ENCODE measurements around the gene HPF1.

The HPF1 gene

GRCh38 chr4:169761846-169762245 is 4.1 kb upstream of the HPF1 start:
- WGBS: no CpG with 5 or more reads among the region's 4 CpGs
- Histone ChIP-seq H3K9me3 (ENCODE audit: control insufficient read depth, low read length) (no peaks in the 10 kb centered on the region), H3K27me3 (ENCODE audit: control insufficient read depth in 1 of 2, insufficient read depth in 1 of 2, low read length in 2 of 2) (no peaks in the 10 kb centered on the region), H2BK15ac (ENCODE audit: low read depth, poor library complexity, severe bottlenecking) (no peak overlapping the region), H3K18ac (ENCODE audit: low read depth in 1 of 2, low read length in 2 of 2) (no peak overlapping the region), H2BK5ac (ENCODE audit: low read depth, low read length, poor library complexity, severe bottlenecking) (no peak overlapping the region), H3K4ac (ENCODE audit: low read depth in 1 of 2, low read length in 2 of 2) (no peak overlapping the region), H3K4me1 (ENCODE audit: control insufficient read depth, insufficient read depth, low read depth, low read length) (no peaks in the 10 kb centered on the region), H3K79me1 (replicated peaks; ENCODE audit: low read length, poor library complexity, severe bottlenecking) (no peaks in the 10 kb centered on the region), H3K4me3 (ENCODE audit: insufficient read depth in 1 of 2, low read depth in 1 of 2, low read length in 2 of 2) (no peak overlapping the region), H3K4me2 (ENCODE audit: low read length, poor library complexity, severe bottlenecking) (no peak overlapping the region), H3K9ac (ENCODE audit: low read length) (no peak overlapping the region), H3K14ac (ENCODE audit: low read length in 2 of 2) (no peak overlapping the region), H3K36me3 (ENCODE audit: control insufficient read depth in 1 of 2, insufficient read depth in 2 of 2, low read depth in 1 of 2, low read length in 2 of 2) (no peaks in the 10 kb centered on the region), H4K91ac (ENCODE audit: low read length) (no peak overlapping the region), H3K27ac (ENCODE audit: low read length, poor library complexity, severe bottlenecking) (no peak overlapping the region), H2AK5ac (ENCODE audit: low read length, severe bottlenecking) (no peak overlapping the region), H2BK120ac (ENCODE audit: low read depth, low read length) (no peak overlapping the region), H2AFZ (ENCODE audit: low read depth, low read length) (no peak overlapping the region), H4K8ac (ENCODE audit: low read length) (no peak overlapping the region), H2BK12ac (ENCODE audit: low read length in 2 of 2) (no peak overlapping the region), H3K23ac (ENCODE audit: low read length in 2 of 2) (no peak overlapping the region)
- DNase-seq: no peak

DNA sequence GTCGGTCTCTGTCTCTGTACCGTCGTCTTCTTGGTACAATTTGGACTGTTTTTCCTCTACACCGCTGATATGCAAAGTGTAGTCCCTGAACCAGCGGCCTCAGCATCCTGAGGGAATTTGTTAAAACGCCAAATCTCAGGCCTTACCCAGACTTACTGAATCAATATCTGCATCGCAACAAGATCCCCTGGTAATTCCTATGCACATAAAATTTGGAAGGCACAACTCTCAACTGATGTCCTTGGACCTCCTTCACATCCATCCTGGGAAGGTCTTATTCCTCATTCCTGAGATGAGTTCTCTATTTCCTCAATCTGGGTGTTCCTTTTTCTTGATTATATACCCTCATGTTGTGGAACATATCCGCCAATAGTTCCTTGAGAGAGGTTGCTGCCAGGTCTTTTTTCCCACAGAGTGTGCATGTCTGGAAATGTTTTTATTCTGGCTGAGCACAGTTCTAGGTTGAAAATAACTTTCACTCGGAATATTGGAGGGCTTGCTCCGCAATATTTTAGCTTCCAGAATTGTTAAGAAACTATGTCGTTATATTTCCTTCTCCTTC is 738 bp upstream of the HPF1 start:
- Histone ChIP-seq H3K4me2 (ENCODE audit: low read length, poor library complexity, severe bottlenecking) (no peak overlapping the region), H3K23ac (ENCODE audit: low read length in 2 of 2) (no peak overlapping the region), H3K79me1 (replicated peaks; ENCODE audit: low read length, poor library complexity, severe bottlenecking) (peaks cover 6% of the 10 kb centered on the region), H2BK5ac (ENCODE audit: low read depth, low read length, poor library complexity, severe bottlenecking) (no peak overlapping the region), H3K9me3 (ENCODE audit: control insufficient read depth, low read length) (no peaks in the 10 kb centered on the region), H2BK12ac (ENCODE audit: low read length in 2 of 2) (no peak overlapping the region), H3K4ac (ENCODE audit: low read depth in 1 of 2, low read length in 2 of 2) (no peak overlapping the region), H2AK5ac (ENCODE audit: low read length, severe bottlenecking) (no peak overlapping the region), H3K4me1 (ENCODE audit: control insufficient read depth, insufficient read depth, low read depth, low read length) (no peaks in the 10 kb centered on the region), H3K9ac (ENCODE audit: low read length) (peak overlapping the region; percentile 91), H2BK15ac (ENCODE audit: low read depth, poor library complexity, severe bottlenecking) (no peak overlapping the region), H3K14ac (ENCODE audit: low read length in 2 of 2) (no peak overlapping the region), H4K8ac (ENCODE audit: low read length) (no peak overlapping the region), H2AFZ (ENCODE audit: low read depth, low read length) (no peak overlapping the region), H3K18ac (ENCODE audit: low read depth in 1 of 2, low read length in 2 of 2) (no peak overlapping the region), H4K91ac (ENCODE audit: low read length) (no peak overlapping the region), H3K36me3 (ENCODE audit: control insufficient read depth in 1 of 2, insufficient read depth in 2 of 2, low read depth in 1 of 2, low read length in 2 of 2) (peaks cover 0 to 2% of the 10 kb centered on the region in 2 experiments), H3K27me3 (ENCODE audit: control insufficient read depth in 1 of 2, insufficient read depth in 1 of 2, low read length in 2 of 2) (no peaks in the 10 kb centered on the region), H3K4me3 (ENCODE audit: insufficient read depth in 1 of 2, low read depth in 1 of 2, low read length in 2 of 2) (peak overlapping the region in 1 of 2 experiments; percentile 96), H3K27ac (ENCODE audit: low read length, poor library complexity, severe bottlenecking) (no peak overlapping the region), H2BK120ac (ENCODE audit: low read depth, low read length) (no peak overlapping the region)
- WGBS: 91% methylated on average over 11 of the region's 11 CpGs
- DNase-seq: no peak

GRCh38 chr4:169756971-169757574 is 671 bp downstream of the HPF1 start:
- Histone ChIP-seq H4K91ac (ENCODE audit: low read length) (no peak overlapping the region), H4K8ac (ENCODE audit: low read length) (peak overlapping the region; percentile 74), H2BK12ac (ENCODE audit: low read length in 2 of 2) (no peak overlapping the region), H3K27ac (ENCODE audit: low read length, poor library complexity, severe bottlenecking) (peak overlapping the region; percentile 16), H3K18ac (ENCODE audit: low read depth in 1 of 2, low read length in 2 of 2) (peak overlapping the region; percentile 16 to 88), H2BK5ac (ENCODE audit: low read depth, low read length, poor library complexity, severe bottlenecking) (no peak overlapping the region), H3K9me3 (ENCODE audit: control insufficient read depth, low read length) (no peaks in the 10 kb centered on the region), H3K9ac (ENCODE audit: low read length) (peak overlapping the region; percentile 91), H2AFZ (ENCODE audit: low read depth, low read length) (no peak overlapping the region), H3K4me2 (ENCODE audit: low read length, poor library complexity, severe bottlenecking) (peak overlapping the region; percentile 70), H3K79me1 (replicated peaks; ENCODE audit: low read length, poor library complexity, severe bottlenecking) (peaks cover 10% of the 10 kb centered on the region), H3K23ac (ENCODE audit: low read length in 2 of 2) (no peak overlapping the region), H2AK5ac (ENCODE audit: low read length, severe bottlenecking) (no peak overlapping the region), H3K4me3 (ENCODE audit: insufficient read depth in 1 of 2, low read depth in 1 of 2, low read length in 2 of 2) (peak overlapping the region; percentile 77 to 96), H2BK15ac (ENCODE audit: low read depth, poor library complexity, severe bottlenecking) (no peak overlapping the region), H2BK120ac (ENCODE audit: low read depth, low read length) (no peak overlapping the region), H3K4ac (ENCODE audit: low read depth in 1 of 2, low read length in 2 of 2) (peak overlapping the region in 1 of 2 experiments; percentile 93), H3K4me1 (ENCODE audit: control insufficient read depth, insufficient read depth, low read depth, low read length) (no peaks in the 10 kb centered on the region), H3K36me3 (ENCODE audit: control insufficient read depth in 1 of 2, insufficient read depth in 2 of 2, low read depth in 1 of 2, low read length in 2 of 2) (peaks cover 3 to 13% of the 10 kb centered on the region in 2 experiments), H3K14ac (ENCODE audit: low read length in 2 of 2) (no peak overlapping the region), H3K27me3 (ENCODE audit: control insufficient read depth in 1 of 2, insufficient read depth in 1 of 2, low read length in 2 of 2) (no peaks in the 10 kb centered on the region)
- DNase-seq: peak; percentile 16
- WGBS: 8% methylated on average over 13 of the region's 13 CpGs

- Histone ChIP-seq H2BK5ac (ENCODE audit: low read depth, low read length, poor library complexity, severe bottlenecking) (no peak overlapping the region), H3K4me1 (ENCODE audit: control insufficient read depth, insufficient read depth, low read depth, low read length) (peaks cover 6% of the 10 kb centered on the region), H2AFZ (ENCODE audit: low read depth, low read length) (no peak overlapping the region), H2AK5ac (ENCODE audit: low read length, severe bottlenecking) (no peak overlapping the region), H3K27ac (ENCODE audit: low read length, poor library complexity, severe bottlenecking) (no peak overlapping the region), H3K18ac (ENCODE audit: low read depth in 1 of 2, low read length in 2 of 2) (no peak overlapping the region), H4K8ac (ENCODE audit: low read length) (no peak overlapping the region), H3K9me3 (ENCODE audit: control insufficient read depth, low read length) (no peaks in the 10 kb centered on the region), H2BK120ac (ENCODE audit: low read depth, low read length) (no peak overlapping the region), H4K91ac (ENCODE audit: low read length) (no peak overlapping the region), H2BK12ac (ENCODE audit: low read length in 2 of 2) (peak overlapping the region in 1 of 2 experiments; percentile 25), H3K9ac (ENCODE audit: low read length) (no peak overlapping the region), H3K4me3 (ENCODE audit: insufficient read depth in 1 of 2, low read depth in 1 of 2, low read length in 2 of 2) (peak overlapping the region in 1 of 2 experiments; percentile 36), H3K4me2 (ENCODE audit: low read length, poor library complexity, severe bottlenecking) (no peak overlapping the region), H3K23ac (ENCODE audit: low read length in 2 of 2) (no peak overlapping the region), H3K27me3 (ENCODE audit: control insufficient read depth in 1 of 2, insufficient read depth in 1 of 2, low read length in 2 of 2) (no peaks in the 10 kb centered on the region), H2BK15ac (ENCODE audit: low read depth, poor library complexity, severe bottlenecking) (no peak overlapping the region), H3K14ac (ENCODE audit: low read length in 2 of 2) (no peak overlapping the region), H3K79me1 (replicated peaks; ENCODE audit: low read length, poor library complexity, severe bottlenecking) (peaks cover 14% of the 10 kb centered on the region), H3K36me3 (ENCODE audit: control insufficient read depth in 1 of 2, insufficient read depth in 2 of 2, low read depth in 1 of 2, low read length in 2 of 2) (peaks cover 14 to 44% of the 10 kb centered on the region in 2 experiments), H3K4ac (ENCODE audit: low read depth in 1 of 2, low read length in 2 of 2) (no peak overlapping the region)
- DNase-seq: peak; percentile 57
- 94% methylated on average over 1 of the region's 1 CpG for WGBS
Observed at GRCh38 chr4:169745291-169745690, 12.5 kb downstream of the HPF1 start.

Measured in mesenchymal stem cell (in vitro differentiated cells and primary cell).